Naive thymus-derived CD4-positive, alpha-beta T cell (primary cell): ENCODE data around the gene PPIA. TPM values are rescaled to one million over a fixed set of nuclear protein-coding genes. Genes with fewer than 3 reads are reported as not detected.
A peak's percentile ranks its signal among the peaks of the same experiment; 100 is the strongest.
"Not testable (repeated sequence)": the region's sequence is repeated elsewhere in the genome, so short reads cannot be mapped to it uniquely, and the experiment has no call there.

ENCODE experiments used
- ATAC-seq: fragments of 150-1000 bp; cut with Tn5 transposase; 2 replicates; pipeline ENCODE4 v1.10.0; 2021; ENCODE audit warnings: mild to moderate bottlenecking, moderate library complexity
- CTCF ChIA-PET: fragments of 350-600 bp; sonication (Branson Sonifier 250); formaldehyde crosslinking; loops from one replicate; lab custom pipeline; 2021; ENCODE audit warnings: antibody characterized with exemption; lab: Charles Lee
- POLR2A ChIA-PET: fragments of 350-600 bp; sonication (Branson Sonifier 250); formaldehyde crosslinking; loops from one replicate; lab custom pipeline; 2021; ENCODE audit warnings: antibody characterized with exemption, inconsistent platforms; lab: Charles Lee
- DNase-seq, 9 donors: peaks; one replicate each; pipeline versions ENCODE4 v3.0.0 to v3.0.0-alpha.2; 2020 to 2022; ENCODE audit warnings: mixed read lengths in 1 of 9
- H3K27ac ChIP-seq: one replicate; pipeline ENCODE4 v1.7.0; 2013; ENCODE audit warnings: mild to moderate bottlenecking, low read depth, low read length, moderate library complexity
- H3K27me3 ChIP-seq, 2 donors: one replicate each; pipeline ENCODE4 v1.7.0; 2013; ENCODE audit warnings: low read length in 2 of 2, mild to moderate bottlenecking in 2 of 2, moderate library complexity in 2 of 2; ENCODE audit not compliant: control insufficient read depth in 2 of 2, insufficient read depth in 2 of 2
- H3K36me3 ChIP-seq, 3 experiments: 1 replicate in 2 of 3; 2 replicates in 1 of 3; pipeline ENCODE4 v1.7.0; 2013; ENCODE audit warnings: low read length in 3 of 3, mild to moderate bottlenecking in 3 of 3, moderate library complexity in 1 of 3; ENCODE audit not compliant: insufficient read depth in 3 of 3, control insufficient read depth in 2 of 3
- H3K4me1 ChIP-seq, 2 donors: one replicate each; pipeline ENCODE4 v1.7.0; 2013; ENCODE audit warnings: low read length in 2 of 2, mild to moderate bottlenecking in 2 of 2, moderate library complexity in 1 of 2; ENCODE audit not compliant: control insufficient read depth in 2 of 2, insufficient read depth in 2 of 2
- H3K4me3 ChIP-seq: 2 replicates; pipeline ENCODE4 v1.7.0; 2013; ENCODE audit warnings: mild to moderate bottlenecking, low read length
- H3K9me3 ChIP-seq, 3 experiments: 1 replicate in 2 of 3; 2 replicates in 1 of 3; pipeline ENCODE4 v1.7.0; 2013; ENCODE audit warnings: low read length in 3 of 3; ENCODE audit not compliant: control insufficient read depth in 2 of 3
- H3K27ac Mint-ChIP-seq, 9 donors: one replicate each; pipeline ENCODE4 v1.8.0; 2020 to 2022; ENCODE audit warnings: mixed read lengths in 9 of 9, mild to moderate bottlenecking in 8 of 9, moderate library complexity in 5 of 9, inconsistent platforms in 2 of 9
- H3K27me3 Mint-ChIP-seq, 5 donors: one replicate each; pipeline ENCODE4 v1.8.0; 2021 to 2022; ENCODE audit warnings: mixed read lengths in 5 of 5, mild to moderate bottlenecking in 1 of 5
- H3K36me3 Mint-ChIP-seq, 5 donors: one replicate each; pipeline ENCODE4 v1.8.0; 2020 to 2022; ENCODE audit warnings: mixed read lengths in 5 of 5, mild to moderate bottlenecking in 3 of 5, inconsistent platforms in 1 of 5
- H3K4me1 Mint-ChIP-seq, 7 donors: one replicate each; pipeline ENCODE4 v1.8.0; 2020 to 2022; ENCODE audit warnings: mixed read lengths in 7 of 7, mild to moderate bottlenecking in 3 of 7, inconsistent platforms in 1 of 7
- H3K4me3 Mint-ChIP-seq, 10 donors: one replicate each; pipeline ENCODE4 v1.8.0; 2020 to 2022; ENCODE audit warnings: mild to moderate bottlenecking in 10 of 10, mixed read lengths in 10 of 10, moderate library complexity in 6 of 10, inconsistent platforms in 2 of 10
- H3K9me3 Mint-ChIP-seq, 11 donors: one replicate each; pipeline ENCODE4 v1.8.0; 2020 to 2022; ENCODE audit warnings: mixed read lengths in 11 of 11, mild to moderate bottlenecking in 4 of 11, inconsistent platforms in 1 of 11, moderate library complexity in 1 of 11
- intact Hi-C, 2 donors: fragments of 100-400 bp; cut with micrococcal nuclease; formaldehyde crosslinking; loops; one replicate each; pipeline ENCODE4 v1.15.1; 2023
- polyA plus RNA-seq, 2 donors: library from polyadenylated mRNA; unstranded; fragments of 300-500 nt; fragmentation: Illumina TruSeq; gene quantifications; one replicate each; pipeline ENCODE4 v1.2.3, GENCODE V29; 2021
- total RNA-seq, 6 experiments: library from RNA in 5 of 6; stranded (reverse) in 5 of 6; gene quantifications; 1 replicate in 5 of 6; 2 replicates in 1 of 6; pipeline ENCODE4 v1.2.3 and lab custom pipeline; 2021 to 2026

The PPIA gene
- total and polyA plus RNA-seq, 7 experiments from 2014 or later: 535 to 3,303 (median 639) TPM

DNA sequence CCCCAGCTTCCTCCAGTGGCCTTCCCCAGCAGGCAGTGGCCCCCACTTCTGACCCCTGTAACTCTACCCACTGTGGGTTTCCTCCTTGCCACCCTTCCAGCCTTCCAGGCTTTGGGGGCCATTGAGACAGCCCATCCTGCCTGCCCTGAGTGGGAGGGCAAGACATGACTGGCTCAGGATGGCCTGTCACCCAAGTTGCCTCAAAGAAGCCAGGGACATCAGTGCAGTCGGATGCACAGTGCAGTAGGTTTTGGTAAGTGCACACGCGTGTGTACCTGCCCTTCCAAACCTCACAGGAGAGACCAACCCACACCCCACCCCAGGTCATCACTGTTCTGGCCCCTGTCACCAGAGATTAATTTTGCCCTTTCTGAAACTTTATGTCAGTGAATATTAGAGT is 25.1 kb upstream of the PPIA start:
- CTCF ChIA-PET: no interaction called here
- Histone ChIP-seq H3K4me1 (peaks cover 12 to 33% of the 10 kb centered on the region in 2 donors), H3K27ac (no peak overlapping the region), H3K36me3 (peaks cover 0 to 17% (median 6%) of the 10 kb centered on the region in 3 experiments), H3K9me3 (no peaks in the 10 kb centered on the region), H3K4me3 (no peak overlapping the region), H3K27me3 (no peaks in the 10 kb centered on the region)
- Mint-ChIP-seq H3K4me3 (no peak overlapping the region), H3K9me3 (no peaks in the 10 kb centered on the region), H3K4me1 (peaks cover 36 to 49% (median 40%) of the 10 kb centered on the region in 7 donors), H3K27me3 (peaks cover 0 to 7% (median 0%) of the 10 kb centered on the region in 5 donors), H3K36me3 (peaks cover 0 to 8% (median 4%) of the 10 kb centered on the region in 5 donors), H3K27ac (peak overlapping the region; percentile 20 to 84 (median 80))
- POLR2A ChIA-PET: interaction anchor here (1.2 to 1.6 kb wide), 3 partner anchors 16 to 24 kb away, joined by 3 to 5 read pairs (median 4); no protein-coding TSS in a partner anchor
- DNase-seq (no peak), ATAC-seq (no peak)
- intact Hi-C loops: no loop called here

DNA sequence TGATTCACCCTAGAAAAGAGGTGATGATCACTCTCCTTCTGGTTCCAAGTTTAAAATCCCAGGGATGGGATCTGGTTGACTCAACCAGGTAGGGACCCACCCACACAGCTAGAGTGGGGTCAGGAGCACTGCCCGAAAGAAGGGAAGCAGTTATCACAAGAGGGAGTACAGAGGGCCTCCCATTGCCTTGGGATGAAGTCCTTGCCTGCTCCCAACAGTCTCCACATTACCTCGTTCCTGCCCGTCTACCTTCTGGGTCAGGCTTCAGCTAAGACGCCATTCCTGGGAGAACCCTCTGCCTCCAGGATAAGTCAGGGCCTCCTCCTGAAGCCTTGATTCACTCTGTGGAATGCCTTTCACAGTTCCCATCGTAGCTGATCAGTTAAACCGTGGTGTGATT is 24.0 kb upstream of the PPIA start:
- ATAC-seq (no peak), DNase-seq (no peak)
- H3K9me3 Mint-ChIP-seq: no peaks in the 10 kb centered on the region
- ChIA-PET POLR2A (interaction anchor here (1.0 kb wide), 2 partner anchors 19 to 141 kb away, joined by 3 to 4 read pairs; no protein-coding TSS in a partner anchor), CTCF (interaction anchor here (0.6 to 0.7 kb wide), 2 partner anchors 63 to 70 kb away, joined by 3 to 5 read pairs; no protein-coding TSS in a partner anchor)
- no peak overlapping the region for H3K4me3 Mint-ChIP-seq
- no peak overlapping the region for H3K27ac ChIP-seq
- H3K4me1 Mint-ChIP-seq: peaks cover 35 to 44% (median 40%) of the 10 kb centered on the region in 7 donors
- H3K36me3 Mint-ChIP-seq: peaks cover 0 to 8% (median 4%) of the 10 kb centered on the region in 5 donors
- no peak overlapping the region for H3K4me3 ChIP-seq
- H3K27ac Mint-ChIP-seq: peak overlapping the region in 3 of 9 donors; percentile 21 to 83 (median 61)
- H3K9me3 ChIP-seq: no peaks in the 10 kb centered on the region
- peaks cover 0 to 6% (median 0%) of the 10 kb centered on the region in 3 experiments for H3K36me3 ChIP-seq
- intact Hi-C loops: no loop called here
- H3K27me3 Mint-ChIP-seq: peaks cover 0 to 7% (median 0%) of the 10 kb centered on the region in 5 donors
- no peaks in the 10 kb centered on the region for H3K27me3 ChIP-seq
- H3K4me1 ChIP-seq: peaks cover 12 to 33% of the 10 kb centered on the region in 2 donors

DNA sequence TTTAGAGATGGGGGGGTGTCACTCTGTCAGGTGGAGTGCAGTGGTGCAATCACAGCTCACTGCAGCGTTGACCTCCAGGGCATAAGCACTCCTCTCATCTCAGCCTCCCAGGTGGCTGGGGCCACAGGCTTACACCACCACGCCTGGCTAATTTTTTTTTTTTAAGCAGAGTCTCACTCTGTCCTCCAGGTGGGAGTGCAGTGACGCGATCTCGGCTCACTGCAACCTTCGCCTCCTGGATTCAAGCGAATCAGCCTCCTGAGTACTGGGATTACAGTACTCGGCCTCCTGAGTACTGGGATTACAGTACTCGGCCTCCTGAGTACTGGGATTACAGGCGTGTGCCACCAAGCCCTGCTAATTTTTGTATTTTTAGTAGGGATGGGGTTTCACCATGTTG is 23.6 kb upstream of the PPIA start:
- Mint-ChIP-seq H3K27ac (no peak overlapping the region), H3K4me1 (peaks cover 34 to 40% (median 36%) of the 10 kb centered on the region in 7 donors), H3K9me3 (no peaks in the 10 kb centered on the region), H3K4me3 (no peak overlapping the region), H3K27me3 (peaks cover 0 to 7% (median 0%) of the 10 kb centered on the region in 5 donors), H3K36me3 (peaks cover 0 to 8% (median 0%) of the 10 kb centered on the region in 5 donors)
- intact Hi-C loops: no loop called here
- Histone ChIP-seq H3K9me3 (no peaks in the 10 kb centered on the region), H3K4me1 (peaks cover 12 to 32% of the 10 kb centered on the region in 2 donors), H3K27me3 (no peaks in the 10 kb centered on the region), H3K36me3 (peaks cover 0 to 2% (median 0%) of the 10 kb centered on the region in 3 experiments), H3K4me3 (no peak overlapping the region), H3K27ac (no peak overlapping the region)
- ChIA-PET POLR2A (interaction anchor here (1.0 kb wide), 2 partner anchors 19 to 141 kb away, joined by 3 to 4 read pairs; no protein-coding TSS in a partner anchor), CTCF (interaction anchor here (0.7 kb wide), 1 partner anchor 63 kb away, joined by 5 read pairs; no protein-coding TSS in a partner anchor)
- DNase-seq: no peak
- ATAC-seq: no peak

DNA sequence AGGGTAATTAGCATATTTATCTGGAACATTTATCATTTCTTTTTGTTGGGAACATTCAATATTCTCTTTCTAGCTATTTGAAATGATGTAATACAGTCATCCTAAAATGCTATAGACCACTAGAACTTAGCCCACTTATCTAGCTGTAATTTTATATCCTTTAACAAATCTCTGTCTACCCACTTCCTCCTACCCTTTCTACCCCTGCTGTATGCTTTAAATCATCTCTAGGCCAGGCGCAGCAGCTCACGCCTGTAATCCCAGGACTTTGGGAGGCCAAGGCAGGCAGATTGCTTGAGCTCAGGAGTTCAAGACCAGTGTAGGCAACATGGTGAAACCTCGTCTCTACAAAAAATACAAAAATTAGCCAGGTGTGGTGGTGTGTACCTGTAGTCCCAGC is 22.0 kb upstream of the PPIA start:
- H3K27ac ChIP-seq, H3K36me3 Mint-ChIP-seq, ATAC-seq, H3K4me3 Mint-ChIP-seq, H3K36me3 ChIP-seq, H3K27me3 ChIP-seq, H3K27me3 Mint-ChIP-seq, H3K4me3 ChIP-seq, H3K9me3 Mint-ChIP-seq, DNase-seq, H3K9me3 ChIP-seq, intact Hi-C loops: not testable (repeated sequence)
- Mint-ChIP-seq H3K27ac (peak overlapping the region in 1 of 9 donors; percentile 52), H3K4me1 (peaks cover 19 to 24% (median 21%) of the 10 kb centered on the region in 7 donors)
- CTCF ChIA-PET: interaction anchor here (0.6 to 1.2 kb wide), 2 partner anchors 24 to 163 kb away, joined by 3 to 4 read pairs; no protein-coding TSS in a partner anchor
- H3K4me1 ChIP-seq: peaks cover 7 to 17% of the 10 kb centered on the region in 2 donors
- POLR2A ChIA-PET: interaction anchor here (1.2 kb wide), 1 partner anchor 15 kb away, joined by 3 read pairs; no protein-coding TSS in a partner anchor

DNA sequence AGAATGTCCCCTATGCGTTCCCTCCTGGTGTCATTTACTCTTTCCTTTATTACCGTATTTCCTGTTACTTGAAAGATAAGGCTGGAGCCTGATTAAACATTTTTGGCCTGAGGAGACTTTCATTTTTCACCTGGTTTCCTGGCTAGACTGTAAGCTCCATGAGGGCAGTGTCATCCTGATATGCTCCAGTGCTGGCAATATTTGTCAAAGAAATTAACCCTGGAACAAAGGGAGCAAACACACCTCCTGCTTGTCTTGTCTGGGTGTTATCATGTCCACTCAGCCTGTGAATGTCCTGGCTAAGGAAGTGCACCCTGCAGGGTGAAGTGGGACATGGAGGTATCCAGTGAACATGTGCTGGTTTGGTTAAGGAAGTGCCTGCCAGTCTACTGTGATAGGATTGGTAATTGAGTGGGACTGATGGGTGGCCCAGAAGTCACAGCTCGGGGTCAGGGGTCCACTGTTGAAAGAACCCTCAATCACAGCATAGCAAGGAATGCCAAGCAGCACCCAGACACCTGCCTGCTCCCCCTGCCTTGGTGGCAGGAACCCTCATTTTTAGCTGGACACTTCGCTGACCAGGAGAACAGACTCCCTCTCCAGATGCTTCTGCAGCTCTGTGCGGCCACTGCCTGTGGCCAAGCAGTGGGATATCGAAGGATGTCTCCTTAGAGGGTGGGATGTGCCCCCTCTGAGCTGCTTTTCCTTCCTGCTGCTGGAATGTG is 20.9 kb upstream of the PPIA start:
- Mint-ChIP-seq H3K27ac (peak overlapping the region in 3 of 9 donors; percentile 29 to 70 (median 65)), H3K4me3 (no peak overlapping the region), H3K36me3 (peaks cover 0 to 4% (median 0%) of the 10 kb centered on the region in 5 donors), H3K4me1 (peaks cover 9 to 14% (median 12%) of the 10 kb centered on the region in 7 donors), H3K27me3 (peaks cover 0 to 7% (median 0%) of the 10 kb centered on the region in 5 donors), H3K9me3 (no peaks in the 10 kb centered on the region)
- no peak overlapping the region for H3K27ac ChIP-seq
- no peaks in the 10 kb centered on the region for H3K9me3 ChIP-seq
- ChIA-PET CTCF (no interaction called here), POLR2A (no interaction called here)
- DNase-seq: no peak
- no peaks in the 10 kb centered on the region for H3K36me3 ChIP-seq
- H3K27me3 ChIP-seq: no peaks in the 10 kb centered on the region
- H3K4me1 ChIP-seq: peaks cover 0 to 8% of the 10 kb centered on the region in 2 donors
- intact Hi-C loops: no loop called here
- H3K4me3 ChIP-seq: no peak overlapping the region
- ATAC-seq: no peak

DNA sequence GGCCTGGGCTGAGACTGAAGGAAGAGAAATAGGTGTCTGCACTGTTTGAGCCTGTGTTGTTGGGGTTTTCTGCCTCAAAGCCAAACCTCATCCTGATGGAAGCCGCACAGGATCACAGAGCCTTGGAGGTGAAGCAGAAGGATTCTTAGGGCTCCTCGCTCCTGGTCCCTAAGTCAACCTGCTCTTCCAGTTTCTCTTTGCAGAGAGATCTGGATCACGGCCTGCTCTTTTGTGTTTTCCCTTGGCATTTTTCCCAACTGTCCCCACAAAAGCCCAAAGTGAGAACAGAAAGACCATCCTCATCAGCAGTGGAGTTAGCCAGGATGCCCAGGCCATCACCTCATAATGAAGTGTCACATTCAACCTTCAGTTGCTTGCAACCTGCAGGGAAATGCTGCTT is 20.3 kb upstream of the PPIA start:
- CTCF ChIA-PET: no interaction called here
- no peak for DNase-seq

More for the DNA sequence above, 20.3 kb upstream of the PPIA start:
- H3K27ac Mint-ChIP-seq: no peak overlapping the region
- POLR2A ChIA-PET: no interaction called here
- no peaks in the 10 kb centered on the region for H3K9me3 ChIP-seq
- H3K4me3 ChIP-seq: no peak overlapping the region
- H3K36me3 ChIP-seq: no peaks in the 10 kb centered on the region
- intact Hi-C loops: no loop called here
- peaks cover 0 to 2% of the 10 kb centered on the region in 2 donors for H3K4me1 ChIP-seq
- no peak for ATAC-seq
- H3K36me3 Mint-ChIP-seq: peaks cover 0 to 4% (median 0%) of the 10 kb centered on the region in 5 donors
- peaks cover 0 to 7% (median 0%) of the 10 kb centered on the region in 5 donors for H3K27me3 Mint-ChIP-seq
- H3K27me3 ChIP-seq: no peaks in the 10 kb centered on the region
- H3K4me1 Mint-ChIP-seq: peaks cover 4 to 9% (median 6%) of the 10 kb centered on the region in 7 donors
- no peaks in the 10 kb centered on the region for H3K9me3 Mint-ChIP-seq
- H3K4me3 Mint-ChIP-seq: no peak overlapping the region
- no peak overlapping the region for H3K27ac ChIP-seq
